Heart right ventricle (tissue), 16 donors: ENCODE measurements around the gene CRLF2. TPM values are rescaled to one million over a fixed set of nuclear protein-coding genes. Genes with fewer than 3 reads are reported as not detected.
"Not testable (repeated sequence)": the region's sequence is repeated elsewhere in the genome, so short reads cannot be mapped to it uniquely, and the experiment has no call there.

Experiments used
- ATAC-seq, 8 donors: fragments of 200-7000 bp; cut with Tn5 transposase; one replicate each; pipeline ENCODE4 v1.9.1; 2020; ENCODE audit warnings: mild to moderate bottlenecking in 8 of 8, moderate library complexity in 8 of 8, moderate number of reproducible peaks in 1 of 8
- DNase-seq, 2 donors: peaks; one replicate each; pipeline ENCODE4 v3.0.0-alpha.2; 2020
- H3K27ac ChIP-seq, 10 donors: fragments of 200-600 bp; sonication (generic) in 2 of 10; one replicate each; pipeline versions ENCODE4 v1.5.0 to v1.8.0; 2020 to 2022; ENCODE audit warnings: mild to moderate bottlenecking in 3 of 10
- H3K27me3 ChIP-seq, 7 donors: fragments of 200-600 bp; one replicate each; pipeline ENCODE4 v1.8.0; 2021 to 2022; ENCODE audit warnings: mild to moderate bottlenecking in 2 of 7
- H3K36me3 ChIP-seq, 9 donors: fragments of 200-600 bp; sonication (generic) in 1 of 9; one replicate each; pipeline versions ENCODE4 v1.5.0 to v1.8.0; 2020 to 2022; ENCODE audit warnings: mild to moderate bottlenecking in 2 of 9
- H3K4me1 ChIP-seq, 9 donors: fragments of 200-600 bp; sonication (generic) in 1 of 9; one replicate each; pipeline versions ENCODE4 v1.5.0 to v1.8.0; 2020 to 2022; ENCODE audit warnings: mild to moderate bottlenecking in 4 of 9
- H3K4me3 ChIP-seq, 10 donors: fragments of 200-600 bp; sonication (generic) in 2 of 10; one replicate each; pipeline versions ENCODE4 v1.5.0 to v1.8.0; 2020 to 2022; ENCODE audit warnings: mild to moderate bottlenecking in 7 of 10, moderate library complexity in 2 of 10
- H3K9me3 ChIP-seq, 11 donors: fragments of 200-600 bp in 10 of 11; sonication (generic) in 2 of 11; one replicate each; pipeline versions ENCODE4 v1.5.0 to v1.8.0; 2013 to 2022; ENCODE audit warnings: mild to moderate bottlenecking in 2 of 11, control low read depth in 1 of 11, moderate library complexity in 1 of 11
- WGBS, 2 donors: extraction: QIAGEN DNeasy Blood & Tissue Kit; methylation state at CpG; one replicate each; pipeline ENCODE4 v1.1.7; 2013; ENCODE audit warnings: inconsistent platforms in 1 of 2; 5-methylcytosine and 5-hydroxymethylcytosine counted together
- intact Hi-C, 10 donors: fragments of 100-400 bp; cut with DNase I; formaldehyde crosslinking; loops; one replicate each; pipeline versions ENCODE4 v1.11.1 to v1.14.2; 2022
- polyA plus RNA-seq, 2 donors: library from polyadenylated mRNA; stranded (reverse); fragments of 200-250 nt; gene quantifications; one replicate each; pipeline ENCODE4 v1.2.3, GENCODE V29; 2013
- total RNA-seq, 10 donors: library from RNA; stranded (reverse); fragmentation: NEBNext Ultra II Directional in 3 of 10; extraction: Animal tissue kit (Norgen Biotek cat#: 25700) in 3 of 10; gene quantifications; one replicate each; pipeline versions ENCODE4 v1.2.1 to v1.2.4, GENCODE V29; 2021 to 2023
- TF ChIP-seq, protein P1 (sequence below), 9 donors: fragments of 200-600 bp; sonication (generic) in 2 of 9; IDR thresholded peaks; one replicate each; pipeline versions ENCODE4 v1.5.0 to v1.8.0; 2021 to 2022; ENCODE audit warnings: antibody characterized with exemption in 9 of 9, mild to moderate bottlenecking in 5 of 9, moderate library complexity in 1 of 9
- donor health status: Arrhythmogenic right ventricular cardiomyopathy.
- donor health status: ischemic (EF 13 %, LVEDD 7.1; RV severe dilation, severe dysfunction).
- donor health status: healthy with polysubstance abuse.
- donor health status: DM: no; HTN: yes; CAD: no.
- donor health status: DM: no; HTN: no; CAD: no.
- donor health status: ischemic (EF 25% LVEDD 6.9; RV normal size, moderate dysfunction).
- donor health status: ischemic (EF 25% LVEDD 5.7; RV mildly dilated, moderate dysfunction).
- donor health status: healthy.
- donor health status: DM: yes; HTN: yes; CAD: no.
- donor health status: Ischemic cardiomyopathy.
- donor health status: ischemic (EF 35%, LVEDD 5.7; RV mildly dilated, moderate dysfunction).
- donor health status: nonischemic (EF 11% LVEDD 7.7; RV severe dilation, severe dysfunction).
- donor health status: DM: yes; HTN: yes; CAD: no.
- donor health status: PGD.
- donor health status: ischemic (EF 29% LVEDD 5.4; RV normal size, mild dysfunction).
- donor health status: nonischemic (EF 23%, LVEDD 6.1; RV moderate dilation, normal function).

CRLF2 gene
- total and polyA plus RNA-seq, 12 donors = 0.07 to 0.51 (median 0.36) TPM; not detected in 7

DNA sequence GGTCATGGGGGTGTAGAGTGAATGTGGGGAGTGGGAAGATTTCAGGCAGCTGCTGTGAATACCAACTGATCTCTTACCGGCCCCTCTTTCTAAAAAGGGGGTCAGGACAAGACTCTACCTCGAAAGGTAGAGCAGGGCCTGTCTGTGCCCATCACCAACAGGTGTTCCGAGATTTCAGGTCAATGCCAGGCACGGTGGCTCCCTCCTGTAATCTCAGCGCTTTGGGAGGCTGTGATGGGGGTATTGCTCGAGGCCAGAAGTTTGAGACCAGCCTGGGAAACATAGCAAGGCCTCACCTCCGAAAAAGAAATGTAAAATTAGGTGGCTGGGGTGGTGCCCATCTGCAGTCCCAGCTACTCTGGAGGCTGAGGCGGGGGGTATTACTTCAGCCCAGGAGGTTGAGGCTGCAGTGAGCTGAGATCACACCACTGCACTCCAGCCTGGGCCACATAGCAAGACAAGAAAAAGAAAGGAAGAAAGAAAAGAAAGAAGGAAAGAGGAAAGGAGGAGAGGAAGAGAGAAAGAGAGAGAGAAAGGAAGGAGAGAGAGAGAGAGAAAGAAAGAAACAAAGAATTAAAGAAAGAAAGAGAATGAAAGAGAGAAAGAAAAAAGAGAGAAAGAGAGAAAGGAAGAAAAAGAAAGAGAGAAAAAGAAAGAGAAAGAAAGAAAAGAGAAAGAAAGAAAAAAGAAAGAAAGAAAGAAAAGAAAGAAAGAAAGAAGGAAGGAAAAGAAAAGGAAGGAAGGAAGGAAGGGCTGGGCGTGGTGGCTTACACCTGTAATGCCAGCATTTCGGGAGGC is 50.1 kb downstream of the CRLF2 start:
- no peak for DNase-seq
- TF ChIP-seq, protein P1, sequence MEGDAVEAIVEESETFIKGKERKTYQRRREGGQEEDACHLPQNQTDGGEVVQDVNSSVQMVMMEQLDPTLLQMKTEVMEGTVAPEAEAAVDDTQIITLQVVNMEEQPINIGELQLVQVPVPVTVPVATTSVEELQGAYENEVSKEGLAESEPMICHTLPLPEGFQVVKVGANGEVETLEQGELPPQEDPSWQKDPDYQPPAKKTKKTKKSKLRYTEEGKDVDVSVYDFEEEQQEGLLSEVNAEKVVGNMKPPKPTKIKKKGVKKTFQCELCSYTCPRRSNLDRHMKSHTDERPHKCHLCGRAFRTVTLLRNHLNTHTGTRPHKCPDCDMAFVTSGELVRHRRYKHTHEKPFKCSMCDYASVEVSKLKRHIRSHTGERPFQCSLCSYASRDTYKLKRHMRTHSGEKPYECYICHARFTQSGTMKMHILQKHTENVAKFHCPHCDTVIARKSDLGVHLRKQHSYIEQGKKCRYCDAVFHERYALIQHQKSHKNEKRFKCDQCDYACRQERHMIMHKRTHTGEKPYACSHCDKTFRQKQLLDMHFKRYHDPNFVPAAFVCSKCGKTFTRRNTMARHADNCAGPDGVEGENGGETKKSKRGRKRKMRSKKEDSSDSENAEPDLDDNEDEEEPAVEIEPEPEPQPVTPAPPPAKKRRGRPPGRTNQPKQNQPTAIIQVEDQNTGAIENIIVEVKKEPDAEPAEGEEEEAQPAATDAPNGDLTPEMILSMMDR (IDR thresholded peaks at IDR 0.05) = no peak
- H3K27ac ChIP-seq = no peak overlapping the region
- intact Hi-C loops = no loop called here
- ATAC-seq = no peak
- H3K9me3 ChIP-seq = no peaks in the 10 kb centered on the region
- H3K36me3 ChIP-seq = no peaks in the 10 kb centered on the region
- WGBS, 2 donors = 75 to 81% methylated on average over 10 of the region's 10 CpGs
- H3K4me1 ChIP-seq = peaks cover 0 to 4% (median 0%) of the 10 kb centered on the region in 9 donors
- peaks cover 0 to 27% (median 11%) of the 10 kb centered on the region in 7 donors for H3K27me3 ChIP-seq
- no peak overlapping the region for H3K4me3 ChIP-seq

DNA sequence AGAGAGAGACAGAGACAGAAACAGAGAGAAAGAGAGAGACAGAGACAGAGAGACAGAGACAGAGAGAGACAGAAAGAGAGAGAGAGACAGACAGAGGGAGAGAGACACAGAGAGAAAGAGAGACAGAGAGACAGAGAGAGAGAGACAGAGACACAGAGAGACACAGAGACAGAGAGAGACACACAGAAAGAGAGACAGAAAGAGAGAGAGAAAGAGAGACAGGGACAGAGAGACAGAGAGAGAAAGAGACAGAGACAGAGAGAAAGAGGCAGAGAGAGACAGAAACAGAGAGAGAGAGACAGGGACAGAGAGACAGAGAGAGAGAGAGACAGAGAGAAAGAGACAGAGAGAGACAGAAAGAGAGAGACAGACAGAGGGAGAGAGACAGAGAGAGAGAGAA is 52.9 kb downstream of the CRLF2 start:
- H3K27ac ChIP-seq = no peak overlapping the region
- no peak overlapping the region for H3K4me3 ChIP-seq
- no peak for ATAC-seq
- H3K9me3 ChIP-seq = no peaks in the 10 kb centered on the region
- intact Hi-C loops = loop anchor here in 1 of 10 donors (10.0 kb wide), 1 partner anchor 735 kb away; no protein-coding TSS in a partner anchor
- no peak for DNase-seq
- no peaks in the 10 kb centered on the region for H3K4me1 ChIP-seq
- H3K27me3 ChIP-seq = peaks cover 0 to 28% (median 2%) of the 10 kb centered on the region in 7 donors
- no peaks in the 10 kb centered on the region for H3K36me3 ChIP-seq
- TF ChIP-seq, protein P1 (IDR thresholded peaks at IDR 0.05) = no peak

DNA sequence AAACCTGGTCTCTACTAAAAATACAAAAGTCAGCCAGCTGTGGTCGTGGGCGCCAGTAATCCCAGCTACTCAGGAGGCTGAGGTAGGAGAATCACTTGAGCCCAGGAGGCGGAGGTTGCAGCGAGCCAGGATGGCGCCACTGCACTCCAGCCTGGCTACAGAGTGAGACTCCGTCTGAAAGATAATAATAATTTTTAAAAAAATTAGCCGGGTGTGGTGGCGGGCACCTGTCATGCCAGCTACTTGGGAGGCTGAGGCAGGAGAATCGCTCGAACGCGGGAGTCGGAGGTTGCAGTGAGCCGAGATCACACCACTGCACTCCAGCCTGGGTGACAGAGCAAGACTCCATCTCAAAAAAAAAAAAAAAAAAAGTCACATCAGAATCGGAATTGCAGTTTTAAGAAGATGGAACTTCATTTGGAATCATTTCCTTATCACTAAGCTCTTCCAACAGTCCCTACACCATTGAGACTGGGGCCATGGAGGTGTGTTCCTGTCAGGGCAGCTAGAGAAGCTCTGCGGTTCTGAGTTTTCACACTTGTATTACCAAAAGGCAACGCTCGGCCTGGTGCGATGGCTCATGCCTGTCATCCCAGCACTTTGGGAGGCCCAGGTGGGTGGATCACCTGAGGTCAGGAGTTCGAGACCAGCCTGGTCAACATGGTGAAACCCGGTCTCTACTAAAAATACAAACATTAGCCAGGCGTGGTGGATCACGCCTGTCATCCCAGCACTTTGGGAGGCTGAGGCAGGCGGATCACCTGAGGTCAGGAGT is 55.6 kb downstream of the CRLF2 start:
- H3K4me1 ChIP-seq, H3K9me3 ChIP-seq, H3K27ac ChIP-seq, ATAC-seq, H3K36me3 ChIP-seq, DNase-seq, H3K4me3 ChIP-seq: not testable (repeated sequence)
- intact Hi-C loops = loop anchor here in 1 of 10 donors (10.0 kb wide), 1 partner anchor 732 kb away; no protein-coding TSS in a partner anchor
- H3K27me3 ChIP-seq = peaks cover 0 to 13% (median 0%) of the 10 kb centered on the region in 7 donors
- 78 to 88% methylated on average over 24 of the region's 24 CpGs for WGBS, 2 donors

DNA sequence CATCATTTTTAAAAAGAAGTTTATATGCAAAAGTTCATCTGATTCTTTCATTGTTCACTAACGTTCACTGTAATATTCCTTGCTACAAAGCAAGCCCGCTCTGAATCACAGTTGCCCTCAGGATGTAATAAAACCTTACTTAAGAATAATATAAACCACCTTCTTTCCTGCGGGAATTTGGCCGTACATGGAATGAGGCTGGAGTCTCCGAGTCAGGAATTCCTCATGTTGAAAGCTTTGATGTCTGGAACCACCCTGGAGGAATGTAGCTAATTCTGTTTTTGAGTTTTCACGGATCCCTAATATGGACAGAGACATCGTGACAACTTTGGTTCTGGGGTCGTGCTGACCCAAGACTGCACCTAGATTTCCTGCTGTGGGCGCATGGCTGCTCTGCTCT is 58.5 kb downstream of the CRLF2 start:
- Histone ChIP-seq H3K27ac (no peak overlapping the region), H3K4me3 (no peak overlapping the region), H3K27me3 (peaks cover 0 to 32% (median 15%) of the 10 kb centered on the region in 7 donors), H3K9me3 (no peaks in the 10 kb centered on the region), H3K4me1 (no peaks in the 10 kb centered on the region), H3K36me3 (no peaks in the 10 kb centered on the region)
- TF ChIP-seq, protein P1 (IDR thresholded peaks at IDR 0.05) = no peak
- DNase-seq (no peak), ATAC-seq (no peak)
- intact Hi-C loops = loop anchor here in 1 of 10 donors (10.0 kb wide), 1 partner anchor 729 kb away; no protein-coding TSS in a partner anchor
- 37 to 41% methylated on average over 9 of the region's 9 CpGs for WGBS, 2 donors
